Karpas-422 (cell line): ENCODE measurements around the gene AP5S1. TPM values are rescaled to one million over a fixed set of nuclear protein-coding genes. Genes with fewer than 3 reads are reported as not detected.

Experiments
- DNase-seq: peaks from one replicate; pipeline ENCODE4 v3.0.0-alpha.2; 2015
- H2AFZ ChIP-seq: fragments of 200-600 bp; sonication (generic); 2 replicates; pipeline ENCODE4 v1.6.1; 2014; ENCODE audit warnings: antibody characterized with exemption, low read length, mixed read lengths
- H3K27ac ChIP-seq: fragments of 200-600 bp; sonication (generic); 2 replicates; pipeline ENCODE4 v1.5.1; 2014; ENCODE audit warnings: mild to moderate bottlenecking, low read length, moderate library complexity
- H3K27me3 ChIP-seq: fragments of 200-600 bp; sonication (generic); 2 replicates; pipeline ENCODE4 v1.6.1; 2014; ENCODE audit warnings: low read length, mixed read lengths
- H3K36me3 ChIP-seq: fragments of 200-600 bp; sonication (generic); 2 replicates; pipeline ENCODE4 v1.6.1; 2014; ENCODE audit warnings: low read length, mixed read lengths; ENCODE audit not compliant: insufficient read depth
- H3K4me1 ChIP-seq: fragments of 200-600 bp; sonication (generic); 2 replicates; pipeline ENCODE4 v1.6.1; 2014; ENCODE audit warnings: mild to moderate bottlenecking, low read length, mixed read lengths
- H3K4me2 ChIP-seq: fragments of 200-600 bp; sonication (generic); 2 replicates; pipeline ENCODE4 v1.6.1; 2014; ENCODE audit warnings: low read length, low read depth, mild to moderate bottlenecking; ENCODE audit not compliant: poor library complexity, severe bottlenecking
- H3K4me3 ChIP-seq: fragments of 200-600 bp; sonication (generic); 2 replicates; pipeline ENCODE4 v1.5.1; 2014; ENCODE audit warnings: mild to moderate bottlenecking, antibody characterized with exemption, low read length, mixed read lengths
- H3K79me2 ChIP-seq: fragments of 200-600 bp; sonication (generic); 2 replicates; pipeline ENCODE4 v1.6.1; 2014; ENCODE audit warnings: mild to moderate bottlenecking, low read length, mixed read lengths
- H3K9ac ChIP-seq: fragments of 200-600 bp; sonication (generic); 2 replicates; pipeline ENCODE4 v1.6.0; 2014; ENCODE audit warnings: low read length
- H3K9me2 ChIP-seq: fragments of 200-600 bp; sonication (generic), shearing (Covaris generic); replicated peaks from 2 replicates; pipeline ENCODE4 v1.6.0; 2014; ENCODE audit warnings: mild to moderate bottlenecking, low read length, moderate library complexity; ENCODE audit not compliant: insufficient read depth
- H3K9me3 ChIP-seq: fragments of 300-700, 200-600 bp; sonication (generic); 2 replicates; pipeline ENCODE4 v1.6.1; 2014; ENCODE audit warnings: low read length, mixed read lengths
- H4K20me1 ChIP-seq: fragments of 200-600 bp; sonication (generic); 2 replicates; pipeline ENCODE4 v1.6.1; 2014; ENCODE audit warnings: mild to moderate bottlenecking, antibody characterized with exemption, low read length, low read depth; ENCODE audit not compliant: insufficient read depth
- total RNA-seq: library from RNA; depleted of rRNA; stranded (reverse); fragments of >200 nt; shearing (Covaris generic); gene quantifications from 2 replicates; pipeline ENCODE4 v1.2.3, GENCODE V29; 2014; ENCODE audit warnings: low replicate concordance

AP5S1 gene
- total RNA-seq, 1 experiment from 2014 or later, result 7.1 TPM

DNA sequence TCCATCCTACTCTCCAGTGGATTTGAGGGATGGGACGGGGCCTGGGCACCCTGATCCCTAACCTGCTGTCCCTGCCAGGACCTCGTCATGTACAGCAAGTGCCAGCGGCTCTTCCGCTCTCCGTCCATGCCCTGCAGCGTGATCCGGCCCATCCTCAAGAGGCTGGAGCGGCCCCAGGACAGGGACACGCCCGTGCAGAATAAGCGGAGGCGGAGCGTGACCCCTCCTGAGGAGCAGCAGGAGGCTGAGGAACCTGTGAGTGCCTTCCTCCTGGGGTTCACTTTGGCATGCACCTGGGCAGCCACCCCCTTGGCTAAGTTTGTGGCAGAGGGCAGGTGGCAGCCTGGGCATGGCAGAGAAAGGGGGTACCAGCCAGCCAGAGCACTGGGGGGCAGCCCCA, 18.5 kb upstream of the AP5S1 start:
- Histone ChIP-seq H3K36me3 (peaks cover 4% of the 10 kb centered on the region; the same call in 1 of the 2 replicates), H3K27ac (no peak overlapping the region), H3K9me2 (no peaks in the 10 kb centered on the region), H3K27me3 (no peaks in the 10 kb centered on the region), H3K4me2 (no peak overlapping the region), H2AFZ (no peak overlapping the region), H3K79me2 (peaks cover 8% of the 10 kb centered on the region), H3K9ac (no peak overlapping the region), H3K9me3 (no peaks in the 10 kb centered on the region), H3K4me3 (no peak overlapping the region), H3K4me1 (peaks cover 34% of the 10 kb centered on the region), H4K20me1 (no peaks in the 10 kb centered on the region)
- no peak for DNase-seq

DNA sequence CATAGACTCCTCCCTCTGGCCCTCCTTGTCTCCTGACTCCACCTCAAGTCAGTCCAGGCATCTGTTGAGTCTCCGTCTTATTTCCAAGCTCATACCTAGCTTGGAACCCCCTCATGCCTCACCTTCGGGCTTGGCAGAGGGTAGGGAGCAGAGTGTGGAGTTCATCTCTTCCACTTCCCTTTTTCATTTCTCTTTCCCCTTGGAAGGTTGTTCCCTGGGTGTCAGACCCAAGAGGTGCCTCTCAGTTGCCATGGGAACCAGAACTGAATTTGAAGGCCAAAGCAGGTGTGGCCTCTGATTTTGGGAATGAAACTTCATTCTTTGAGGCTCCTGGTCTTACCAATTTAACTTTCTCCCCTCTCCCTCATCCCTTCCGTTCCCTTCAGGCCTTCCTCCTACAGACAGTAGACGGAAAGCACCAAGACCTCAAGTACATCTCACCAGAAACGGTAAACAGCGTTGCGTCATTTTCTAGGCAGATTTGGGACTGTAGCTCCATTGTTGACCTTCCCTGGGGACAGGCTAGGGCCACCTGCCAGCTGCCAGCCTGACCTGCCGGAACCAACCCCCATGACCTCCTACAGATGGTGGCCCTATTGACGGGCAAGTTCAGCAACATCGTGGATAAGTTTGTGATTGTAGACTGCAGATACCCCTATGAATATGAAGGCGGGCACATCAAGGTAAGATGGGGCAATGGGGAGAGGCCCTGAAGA, 17.7 kb upstream of the AP5S1 start:
- no peak overlapping the region for H3K4me2 ChIP-seq
- no peak overlapping the region for H2AFZ ChIP-seq
- no peaks in the 10 kb centered on the region for H3K9me2 ChIP-seq
- H3K4me3 ChIP-seq, result no peak overlapping the region
- 0 out of 2 replicates have a peak, but pooled peaks cover under 1% of the 10 kb centered on the region for H3K79me2 ChIP-seq
- peaks cover 26% of the 10 kb centered on the region for H3K4me1 ChIP-seq
- H3K27me3 ChIP-seq, result no peaks in the 10 kb centered on the region
- H3K9ac ChIP-seq, result no peak overlapping the region
- H3K27ac ChIP-seq, result no peak overlapping the region
- H3K36me3 ChIP-seq, result peaks cover 4% of the 10 kb centered on the region; the same call in 1 of the 2 replicates
- no peaks in the 10 kb centered on the region for H3K9me3 ChIP-seq
- no peak for DNase-seq
- no peaks in the 10 kb centered on the region for H4K20me1 ChIP-seq

DNA sequence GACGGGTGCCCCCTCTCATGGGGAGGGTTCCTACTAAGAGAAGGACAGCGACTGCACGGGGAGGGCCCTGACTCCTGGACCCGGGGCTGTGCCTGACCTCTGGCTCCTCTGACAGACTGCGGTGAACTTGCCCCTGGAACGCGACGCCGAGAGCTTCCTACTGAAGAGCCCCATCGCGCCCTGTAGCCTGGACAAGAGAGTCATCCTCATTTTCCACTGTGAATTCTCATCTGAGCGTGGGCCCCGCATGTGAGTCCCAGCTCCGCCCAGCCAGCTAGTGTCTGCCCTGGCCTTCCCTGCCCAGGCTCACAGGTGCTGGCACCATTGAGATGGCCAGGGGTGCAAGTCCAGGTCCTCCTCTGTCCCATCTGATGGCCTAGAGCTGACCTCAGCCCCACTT, 17.1 kb upstream of the AP5S1 start:
- Histone ChIP-seq H2AFZ (no peak overlapping the region), H3K9ac (no peak overlapping the region), H3K4me3 (no peak overlapping the region), H3K9me2 (no peaks in the 10 kb centered on the region), H3K36me3 (peaks cover 4% of the 10 kb centered on the region; the same call in 1 of the 2 replicates), H3K4me2 (no peak overlapping the region), H3K27me3 (no peaks in the 10 kb centered on the region), H3K27ac (no peak overlapping the region), H3K79me2 (no peaks in the 10 kb centered on the region), H3K9me3 (no peaks in the 10 kb centered on the region), H4K20me1 (no peaks in the 10 kb centered on the region), H3K4me1 (peaks cover 21% of the 10 kb centered on the region)
- no peak for DNase-seq

DNA sequence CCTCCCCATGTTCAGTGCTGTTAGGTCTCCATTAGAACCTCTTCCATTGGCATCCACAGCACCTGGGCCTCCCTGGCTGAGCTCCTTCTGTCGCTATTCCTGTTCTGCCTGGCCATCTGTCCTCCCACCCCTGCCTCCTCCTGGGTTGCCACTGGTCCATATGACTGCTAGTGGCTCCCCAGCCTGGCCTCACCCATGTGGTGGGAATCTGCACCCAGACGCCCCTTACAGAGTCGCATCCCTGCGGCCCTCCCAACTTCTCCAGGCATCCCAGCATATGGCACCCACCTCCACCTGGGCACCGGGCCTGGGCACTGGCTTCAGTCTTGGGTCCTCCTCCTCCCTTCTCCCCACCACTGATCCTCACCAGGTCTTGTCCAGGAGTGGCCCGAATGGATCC, 16.5 kb upstream of the AP5S1 start:
- no peak overlapping the region for H3K4me3 ChIP-seq
- no peak overlapping the region for H3K4me2 ChIP-seq
- no peak overlapping the region for H2AFZ ChIP-seq
- H3K79me2 ChIP-seq, result no peaks in the 10 kb centered on the region
- no peak for DNase-seq
- H3K27me3 ChIP-seq, result no peaks in the 10 kb centered on the region
- no peaks in the 10 kb centered on the region for H3K9me3 ChIP-seq
- H3K4me1 ChIP-seq, result peaks cover 16% of the 10 kb centered on the region
- no peaks in the 10 kb centered on the region for H3K9me2 ChIP-seq
- peaks cover 4% of the 10 kb centered on the region; the same call in 1 of the 2 replicates for H3K36me3 ChIP-seq
- no peaks in the 10 kb centered on the region for H4K20me1 ChIP-seq
- H3K9ac ChIP-seq, result no peak overlapping the region
- H3K27ac ChIP-seq, result no peak overlapping the region

DNA sequence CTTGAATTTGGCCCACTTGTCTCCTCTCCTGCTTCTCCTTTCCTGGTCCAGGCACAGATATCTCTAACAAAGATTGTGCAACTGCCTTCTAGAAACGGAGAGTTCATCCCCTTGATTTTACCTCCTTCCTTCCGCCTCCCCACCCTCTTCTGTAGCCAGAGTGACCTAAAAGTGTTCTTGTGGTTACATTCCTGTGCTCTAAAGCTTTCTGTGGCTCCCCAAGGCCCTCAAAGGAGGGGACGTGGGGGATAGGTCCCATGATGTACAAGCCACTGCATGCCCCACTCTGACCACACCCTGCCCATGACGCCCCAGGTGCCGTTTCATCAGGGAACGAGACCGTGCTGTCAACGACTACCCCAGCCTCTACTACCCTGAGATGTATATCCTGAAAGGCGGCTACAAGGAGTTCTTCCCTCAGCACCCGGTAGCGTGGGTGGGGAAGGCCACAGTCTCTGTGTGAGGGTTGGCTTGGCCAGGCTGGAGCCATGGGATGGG, 16.0 kb upstream of the AP5S1 start:
- Histone ChIP-seq H3K9me3 (no peaks in the 10 kb centered on the region), H2AFZ (no peak overlapping the region), H3K4me2 (no peak overlapping the region), H3K79me2 (no peaks in the 10 kb centered on the region), H3K4me1 (peaks cover 11% of the 10 kb centered on the region), H3K36me3 (peaks cover 4% of the 10 kb centered on the region; the same call in 1 of the 2 replicates), H3K27me3 (no peaks in the 10 kb centered on the region), H3K4me3 (no peak overlapping the region), H3K9ac (no peak overlapping the region), H3K27ac (no peak overlapping the region), H3K9me2 (no peaks in the 10 kb centered on the region), H4K20me1 (no peaks in the 10 kb centered on the region)
- DNase-seq, result no peak

DNA sequence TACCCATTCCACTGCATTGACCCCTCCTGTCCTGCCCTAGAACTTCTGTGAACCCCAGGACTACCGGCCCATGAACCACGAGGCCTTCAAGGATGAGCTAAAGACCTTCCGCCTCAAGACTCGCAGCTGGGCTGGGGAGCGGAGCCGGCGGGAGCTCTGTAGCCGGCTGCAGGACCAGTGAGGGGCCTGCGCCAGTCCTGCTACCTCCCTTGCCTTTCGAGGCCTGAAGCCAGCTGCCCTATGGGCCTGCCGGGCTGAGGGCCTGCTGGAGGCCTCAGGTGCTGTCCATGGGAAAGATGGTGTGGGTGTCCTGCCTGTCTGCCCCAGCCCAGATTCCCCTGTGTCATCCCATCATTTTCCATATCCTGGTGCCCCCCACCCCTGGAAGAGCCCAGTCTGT, 15.6 kb upstream of the AP5S1 start:
- Histone ChIP-seq H3K9ac (no peak overlapping the region), H3K36me3 (peaks cover 4% of the 10 kb centered on the region; the same call in 1 of the 2 replicates), H3K9me2 (no peaks in the 10 kb centered on the region), H3K27ac (no peak overlapping the region), H3K9me3 (no peaks in the 10 kb centered on the region), H2AFZ (no peak overlapping the region), H3K4me1 (peaks cover 7% of the 10 kb centered on the region), H3K79me2 (no peaks in the 10 kb centered on the region), H3K4me3 (no peak overlapping the region), H3K4me2 (no peak overlapping the region), H4K20me1 (no peaks in the 10 kb centered on the region), H3K27me3 (no peaks in the 10 kb centered on the region)
- no peak for DNase-seq

DNA sequence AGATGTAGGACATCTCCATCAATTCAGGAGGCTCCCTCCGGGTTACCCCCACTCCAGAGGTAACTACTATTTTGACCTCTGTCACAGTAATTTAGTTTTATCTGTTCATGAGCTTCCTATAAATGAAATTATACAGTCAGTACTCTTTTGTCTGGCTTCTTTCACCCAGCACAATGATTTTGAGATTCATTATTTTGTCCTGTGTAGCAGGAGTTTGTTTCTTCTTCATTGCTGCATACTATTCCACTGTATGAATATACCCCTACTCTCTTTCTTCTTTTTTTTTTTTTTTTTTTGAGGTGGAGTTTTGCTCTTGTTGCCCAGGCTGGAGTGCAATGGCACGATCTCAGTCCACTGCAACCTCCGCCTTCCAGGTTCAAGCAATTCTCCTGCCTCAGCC, 11.8 kb upstream of the AP5S1 start:
- H3K4me1 ChIP-seq, result no peaks in the 10 kb centered on the region
- no peak overlapping the region for H2AFZ ChIP-seq
- no peak for DNase-seq
- no peaks in the 10 kb centered on the region for H3K79me2 ChIP-seq
- no peak overlapping the region for H3K4me2 ChIP-seq
- no peaks in the 10 kb centered on the region for H3K27me3 ChIP-seq
- no peaks in the 10 kb centered on the region for H4K20me1 ChIP-seq
- H3K27ac ChIP-seq, result no peak overlapping the region
- no peaks in the 10 kb centered on the region for H3K9me2 ChIP-seq
- H3K36me3 ChIP-seq, result no peaks in the 10 kb centered on the region; the same call in 1 of the 2 replicates
- H3K9me3 ChIP-seq, result no peaks in the 10 kb centered on the region
- H3K9ac ChIP-seq, result no peak overlapping the region
- H3K4me3 ChIP-seq, result no peak overlapping the region

DNA sequence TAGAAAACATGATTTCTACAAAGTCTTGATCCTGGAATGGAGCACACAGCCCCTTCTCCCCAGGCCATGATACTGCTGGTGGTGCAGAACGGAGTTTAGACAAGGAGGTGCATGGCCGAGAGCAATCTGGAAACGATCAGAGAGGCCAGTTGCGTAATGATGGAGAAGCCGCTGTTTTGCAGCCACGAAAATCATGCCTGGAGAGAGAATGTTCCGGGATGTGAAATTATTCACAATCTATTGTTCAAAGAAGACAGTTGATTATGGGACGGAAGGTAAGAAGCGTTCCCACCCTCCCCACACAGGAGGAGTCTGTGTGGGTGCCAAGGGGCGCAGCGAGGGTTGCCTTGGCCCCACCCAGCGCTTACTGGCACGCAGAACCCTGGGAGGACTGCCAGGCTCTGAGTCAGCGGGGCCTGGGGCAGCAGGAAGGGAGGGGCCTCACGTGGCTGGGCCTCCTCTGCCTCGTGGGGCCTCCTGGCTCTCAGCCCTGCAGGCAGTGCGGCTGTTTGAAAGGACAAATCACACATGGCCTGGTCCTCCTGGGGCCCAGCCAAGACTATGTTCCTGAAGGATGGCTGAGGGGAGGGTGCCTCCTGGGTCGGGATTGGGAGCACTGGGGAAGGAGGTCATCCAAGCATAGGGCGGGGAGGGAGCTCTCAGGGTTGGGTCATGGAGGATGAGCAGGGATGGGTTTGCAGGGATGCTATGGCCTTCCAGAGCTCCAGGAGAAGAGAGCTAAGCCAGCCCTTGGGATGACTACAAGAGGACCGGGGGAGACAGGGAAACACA, 8.7 kb upstream of the AP5S1 start:
- H3K27ac ChIP-seq, result no peak overlapping the region
- no peak overlapping the region for H2AFZ ChIP-seq

More for the DNA sequence above, 8.7 kb upstream of the AP5S1 start:
- no peaks in the 10 kb centered on the region for H3K4me1 ChIP-seq
- no peaks in the 10 kb centered on the region for H3K36me3 ChIP-seq
- H3K9me3 ChIP-seq, result no peaks in the 10 kb centered on the region
- DNase-seq, result no peak
- no peaks in the 10 kb centered on the region for H3K27me3 ChIP-seq
- no peak overlapping the region for H3K4me3 ChIP-seq
- no peak overlapping the region for H3K4me2 ChIP-seq
- H3K79me2 ChIP-seq, result no peaks in the 10 kb centered on the region
- no peaks in the 10 kb centered on the region for H4K20me1 ChIP-seq
- H3K9ac ChIP-seq, result no peak overlapping the region
- H3K9me2 ChIP-seq, result no peaks in the 10 kb centered on the region
